HepG2 (cell line): ENCODE data around the gene BEST2. TPM values are rescaled to one million over a fixed set of nuclear protein-coding genes. Genes with fewer than 3 reads are reported as not detected.

Experiments used
- ASH2L ChIP-seq: fragments of 300-600, 200-600 bp; sonication (generic); IDR thresholded peaks from 2 replicates; pipeline ENCODE4 v1.7.0; 2017; ENCODE audit warnings: low read depth, mild to moderate bottlenecking, moderate library complexity, mixed read lengths, low read length; ENCODE audit not compliant: insufficient read length
- ISX ChIP-seq: sonication (generic); formaldehyde crosslinking; conservative IDR thresholded peaks from 2 replicates; pipeline ENCODE4 v1.5.0; 2020; ENCODE audit warnings: missing genetic modification reagents
- KLF12 ChIP-seq: sonication (generic); formaldehyde crosslinking; IDR thresholded peaks from 2 replicates; pipeline ENCODE4 v1.4.0; 2020; ENCODE audit warnings: missing genetic modification reagents, borderline replicate concordance
- KMT2B ChIP-seq: IDR thresholded peaks from 2 replicates; pipeline ENCODE4 v1.6.1; 2016; ENCODE audit warnings: missing genetic modification reagents, missing compliant biosample characterization
- MTF1 ChIP-seq: sonication (generic); formaldehyde crosslinking; IDR thresholded peaks from 2 replicates; pipeline ENCODE4 v1.5.0; 2020; ENCODE audit warnings: missing genetic modification reagents
- MYC ChIP-seq: sonication (generic); formaldehyde crosslinking; IDR thresholded peaks from 2 replicates; pipeline ENCODE4 v1.9.0; 2021; ENCODE audit warnings: missing genetic modification reagents, borderline replicate concordance
- MZF1 ChIP-seq: sonication (generic); formaldehyde crosslinking; IDR thresholded peaks from 2 replicates; pipeline ENCODE4 v1.8.1; 2023; ENCODE audit warnings: mild to moderate bottlenecking, missing genetic modification reagents, borderline replicate concordance
- NRL ChIP-seq: sonication (generic); formaldehyde crosslinking; IDR thresholded peaks from 2 replicates; pipeline ENCODE4 v1.5.0; 2020; ENCODE audit warnings: missing genetic modification reagents, mild to moderate bottlenecking, moderate library complexity, borderline replicate concordance
- POLR2AphosphoS5 ChIP-seq: IDR thresholded peaks from 2 replicates; pipeline ENCODE4 v1.6.1; 2012; ENCODE audit warnings: low read depth, low read length
- SALL2 ChIP-seq: sonication (generic); formaldehyde crosslinking; IDR thresholded peaks from 2 replicates; pipeline ENCODE4 v1.8.1; 2023; ENCODE audit warnings: mild to moderate bottlenecking, missing genetic modification reagents, inconsistent platforms
- SOX6 ChIP-seq, 2 experiments: fragments of 450-650 bp in 1 of 2; sonication (generic) in 1 of 2; formaldehyde crosslinking in 1 of 2; IDR thresholded peaks; 2 replicates each; pipeline versions ENCODE4 v1.4.0 to v1.6.1; 2017 to 2020; ENCODE audit warnings: antibody characterized with exemption in 1 of 2, mild to moderate bottlenecking in 1 of 2, missing genetic modification reagents in 1 of 2
- SUZ12 ChIP-seq: fragments of 150-350 bp; IDR thresholded peaks from 2 replicates; pipeline ENCODE4 v1.6.1; 2014; ENCODE audit warnings: low read depth, low read length
- ZFP82 ChIP-seq: sonication (generic); formaldehyde crosslinking; IDR thresholded peaks from 2 replicates; pipeline ENCODE4 v1.5.1; 2020; ENCODE audit warnings: mild to moderate bottlenecking, missing genetic modification reagents, borderline replicate concordance
- ZNF235 ChIP-seq: sonication (generic); formaldehyde crosslinking; IDR thresholded peaks from 2 replicates; pipeline ENCODE4 v1.8.1; 2023; ENCODE audit warnings: mild to moderate bottlenecking, missing genetic modification reagents, borderline replicate concordance
- ZNF331 ChIP-seq: sonication (generic); formaldehyde crosslinking; IDR thresholded peaks from 2 replicates; pipeline ENCODE4 v1.4.0; 2020; ENCODE audit warnings: missing genetic modification reagents
- ZNF335 ChIP-seq: sonication (generic); formaldehyde crosslinking; IDR thresholded peaks from 2 replicates; pipeline ENCODE4 v1.4.0; 2020; ENCODE audit warnings: missing genetic modification reagents
- polyA plus RNA-seq, 8 experiments: library from polyadenylated mRNA; depleted of rRNA in 3 of 8; stranded (reverse) in 7 of 8; unstranded in 1 of 8; fragments of >200 nt; fragmentation: Illumina TruSeq in 4 of 8; extraction: Trizol in 4 of 8; gene quantifications; 2 replicates each; pipeline versions ENCODE4 v1.2.1 to v1.2.3, GENCODE V29; 2011 to 2016; ENCODE audit warnings: low read depth in 4 of 8, missing spikeins in 1 of 8, mixed read lengths in 1 of 8; ENCODE audit not compliant: insufficient read depth in 1 of 8
- total RNA-seq, 5 experiments: library from RNA; depleted of rRNA; stranded (reverse); fragments of >200 nt; fragmentation: Illumina TruSeq; extraction: Trizol; gene quantifications; 2 replicates each; pipeline ENCODE4 v1.2.3, GENCODE V29; 2016; ENCODE audit warnings: low read depth in 1 of 5
- TF ChIP-seq, protein P1 (sequence below): sonication (generic); formaldehyde crosslinking; IDR thresholded peaks from 2 replicates; pipeline ENCODE4 v1.4.0; 2020; ENCODE audit warnings: missing genetic modification reagents, mild to moderate bottlenecking, borderline replicate concordance
- TF ChIP-seq, protein P2 (sequence below): sonication (generic); formaldehyde crosslinking; IDR thresholded peaks from 2 replicates; pipeline ENCODE4 v1.8.1; 2023; ENCODE audit warnings: missing genetic modification reagents, inconsistent platforms, borderline replicate concordance
- TF ChIP-seq, protein P3 (sequence below): sonication (generic); formaldehyde crosslinking; IDR thresholded peaks from 2 replicates; pipeline ENCODE4 v1.4.0; 2020; ENCODE audit warnings: missing genetic modification reagents
- TF ChIP-seq, protein P4 (sequence below): IDR thresholded peaks from 2 replicates; pipeline ENCODE4 v1.6.1; 2018; ENCODE audit warnings: missing genetic modification reagents, mild to moderate bottlenecking, missing compliant biosample characterization
- TF ChIP-seq, protein P5 (sequence below): sonication (generic); formaldehyde crosslinking; IDR thresholded peaks from 2 replicates; pipeline ENCODE4 v1.4.0; 2020; ENCODE audit warnings: missing genetic modification reagents, borderline replicate concordance

The BEST2 gene
- total and polyA plus RNA-seq, 2 of the 13 experiments (the other 11 are each of a cell fraction or from before 2014, with no cell fraction given): not detected

DNA sequence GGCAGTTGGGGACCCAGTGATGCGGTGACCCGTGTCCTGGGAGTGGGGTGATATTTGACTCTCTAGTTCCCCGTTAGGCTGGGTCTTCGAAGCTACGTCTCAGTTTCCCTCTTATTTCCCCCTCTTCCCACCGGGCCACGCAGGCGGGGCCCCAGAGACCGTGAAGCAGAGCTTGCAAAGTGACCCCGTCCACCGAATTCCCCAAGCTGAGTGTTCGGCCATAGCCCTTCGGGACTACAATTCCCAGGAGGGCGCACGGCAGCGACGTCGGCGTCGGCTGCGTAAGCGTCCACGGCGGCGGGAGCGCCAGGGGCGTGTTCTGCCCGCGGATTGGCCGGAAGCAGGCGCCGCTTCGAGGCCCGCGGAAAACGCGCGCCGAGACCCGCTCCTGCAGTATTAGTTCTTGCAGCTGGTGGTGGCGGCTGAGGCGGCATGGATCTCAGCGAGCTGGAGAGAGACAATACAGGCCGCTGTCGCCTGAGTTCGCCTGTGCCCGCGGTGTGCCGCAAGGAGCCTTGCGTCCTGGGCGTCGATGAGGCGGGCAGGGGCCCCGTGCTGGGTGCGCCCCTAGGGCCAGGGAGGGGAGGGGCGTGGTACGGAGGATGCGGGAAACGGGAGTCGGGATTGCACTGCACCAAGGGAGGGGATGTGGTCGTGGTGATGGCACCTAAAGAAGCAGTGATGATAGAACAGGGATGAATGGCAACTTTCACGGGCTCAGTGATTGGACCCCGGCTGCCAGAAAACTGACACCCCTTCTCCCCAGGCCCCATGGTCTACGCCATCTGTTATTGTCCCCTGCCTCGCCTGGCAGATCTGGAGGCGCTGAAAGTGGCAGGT, 54.9 kb downstream of the BEST2 start, which contains the start of gene RNASEH2A (continued):
- peak; percentile 92 for TF ChIP-seq KLF12 (CRISPR knock-in tag)
- peak; percentile 92 for TF ChIP-seq SALL2 (CRISPR knock-in tag)
- 0 out of 2 replicates have a peak, but pooled peaks have one; percentile 18 for TF ChIP-seq ZNF335 (CRISPR knock-in tag)
- TF ChIP-seq, protein P1, sequence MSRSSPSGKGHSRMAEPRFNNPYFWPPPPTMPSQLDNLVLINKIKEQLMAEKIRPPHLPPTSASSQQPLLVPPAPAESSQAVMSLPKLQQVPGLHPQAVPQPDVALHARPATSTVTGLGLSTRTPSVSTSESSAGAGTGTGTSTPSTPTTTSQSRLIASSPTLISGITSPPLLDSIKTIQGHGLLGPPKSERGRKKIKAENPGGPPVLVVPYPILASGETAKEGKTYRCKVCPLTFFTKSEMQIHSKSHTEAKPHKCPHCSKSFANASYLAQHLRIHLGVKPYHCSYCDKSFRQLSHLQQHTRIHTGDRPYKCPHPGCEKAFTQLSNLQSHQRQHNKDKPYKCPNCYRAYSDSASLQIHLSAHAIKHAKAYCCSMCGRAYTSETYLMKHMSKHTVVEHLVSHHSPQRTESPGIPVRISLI (CRISPR knock-in tag): peak; percentile 23; the same call in 1 of the 2 replicates
- peak; percentile 75 for TF ChIP-seq ASH2L
- TF ChIP-seq ZNF235: peak; percentile 79; the same call in 1 of the 2 replicates
- TF ChIP-seq, protein P2, sequence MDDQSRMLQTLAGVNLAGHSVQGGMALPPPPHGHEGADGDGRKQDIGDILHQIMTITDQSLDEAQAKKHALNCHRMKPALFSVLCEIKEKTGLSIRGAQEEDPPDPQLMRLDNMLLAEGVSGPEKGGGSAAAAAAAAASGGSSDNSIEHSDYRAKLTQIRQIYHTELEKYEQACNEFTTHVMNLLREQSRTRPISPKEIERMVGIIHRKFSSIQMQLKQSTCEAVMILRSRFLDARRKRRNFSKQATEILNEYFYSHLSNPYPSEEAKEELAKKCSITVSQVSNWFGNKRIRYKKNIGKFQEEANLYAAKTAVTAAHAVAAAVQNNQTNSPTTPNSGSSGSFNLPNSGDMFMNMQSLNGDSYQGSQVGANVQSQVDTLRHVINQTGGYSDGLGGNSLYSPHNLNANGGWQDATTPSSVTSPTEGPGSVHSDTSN: no peak; the same call in 1 of the 2 replicates
- TF ChIP-seq SUZ12: peak; percentile 69
- no peak for TF ChIP-seq MZF1 (CRISPR knock-in tag)
- no peak for TF ChIP-seq SOX6 (IDR thresholded peaks at IDR 0.05)
- peak; percentile 60 for TF ChIP-seq SOX6 (CRISPR knock-in tag; IDR thresholded peaks at IDR 0.05)
- 0 out of 2 replicates have a peak, but pooled peaks have one; percentile 22 for TF ChIP-seq NRL (CRISPR knock-in tag)
- no peak for TF ChIP-seq ISX
- TF ChIP-seq, protein P3, sequence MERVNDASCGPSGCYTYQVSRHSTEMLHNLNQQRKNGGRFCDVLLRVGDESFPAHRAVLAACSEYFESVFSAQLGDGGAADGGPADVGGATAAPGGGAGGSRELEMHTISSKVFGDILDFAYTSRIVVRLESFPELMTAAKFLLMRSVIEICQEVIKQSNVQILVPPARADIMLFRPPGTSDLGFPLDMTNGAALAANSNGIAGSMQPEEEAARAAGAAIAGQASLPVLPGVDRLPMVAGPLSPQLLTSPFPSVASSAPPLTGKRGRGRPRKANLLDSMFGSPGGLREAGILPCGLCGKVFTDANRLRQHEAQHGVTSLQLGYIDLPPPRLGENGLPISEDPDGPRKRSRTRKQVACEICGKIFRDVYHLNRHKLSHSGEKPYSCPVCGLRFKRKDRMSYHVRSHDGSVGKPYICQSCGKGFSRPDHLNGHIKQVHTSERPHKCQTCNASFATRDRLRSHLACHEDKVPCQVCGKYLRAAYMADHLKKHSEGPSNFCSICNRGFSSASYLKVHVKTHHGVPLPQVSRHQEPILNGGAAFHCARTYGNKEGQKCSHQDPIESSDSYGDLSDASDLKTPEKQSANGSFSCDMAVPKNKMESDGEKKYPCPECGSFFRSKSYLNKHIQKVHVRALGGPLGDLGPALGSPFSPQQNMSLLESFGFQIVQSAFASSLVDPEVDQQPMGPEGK (CRISPR knock-in tag): peak; percentile 57
- TF ChIP-seq, protein P4, sequence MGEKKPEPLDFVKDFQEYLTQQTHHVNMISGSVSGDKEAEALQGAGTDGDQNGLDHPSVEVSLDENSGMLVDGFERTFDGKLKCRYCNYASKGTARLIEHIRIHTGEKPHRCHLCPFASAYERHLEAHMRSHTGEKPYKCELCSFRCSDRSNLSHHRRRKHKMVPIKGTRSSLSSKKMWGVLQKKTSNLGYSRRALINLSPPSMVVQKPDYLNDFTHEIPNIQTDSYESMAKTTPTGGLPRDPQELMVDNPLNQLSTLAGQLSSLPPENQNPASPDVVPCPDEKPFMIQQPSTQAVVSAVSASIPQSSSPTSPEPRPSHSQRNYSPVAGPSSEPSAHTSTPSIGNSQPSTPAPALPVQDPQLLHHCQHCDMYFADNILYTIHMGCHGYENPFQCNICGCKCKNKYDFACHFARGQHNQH (CRISPR knock-in tag): peak; percentile 41; the same call in 1 of the 2 replicates
- TF ChIP-seq KMT2B (CRISPR knock-in tag): peak; percentile 79
- TF ChIP-seq POLR2AphosphoS5: peak; percentile 70
- peak; percentile 62; the same call in 1 of the 2 replicates for TF ChIP-seq ZFP82 (CRISPR knock-in tag)
- peak; percentile 69; the same call in 1 of the 2 replicates for TF ChIP-seq MYC (CRISPR knock-in tag)
- TF ChIP-seq ZNF331: peak; percentile 81
- TF ChIP-seq MTF1 (CRISPR knock-in tag): 0 out of 2 replicates have a peak, but pooled peaks have one; percentile 44
- TF ChIP-seq, protein P5, sequence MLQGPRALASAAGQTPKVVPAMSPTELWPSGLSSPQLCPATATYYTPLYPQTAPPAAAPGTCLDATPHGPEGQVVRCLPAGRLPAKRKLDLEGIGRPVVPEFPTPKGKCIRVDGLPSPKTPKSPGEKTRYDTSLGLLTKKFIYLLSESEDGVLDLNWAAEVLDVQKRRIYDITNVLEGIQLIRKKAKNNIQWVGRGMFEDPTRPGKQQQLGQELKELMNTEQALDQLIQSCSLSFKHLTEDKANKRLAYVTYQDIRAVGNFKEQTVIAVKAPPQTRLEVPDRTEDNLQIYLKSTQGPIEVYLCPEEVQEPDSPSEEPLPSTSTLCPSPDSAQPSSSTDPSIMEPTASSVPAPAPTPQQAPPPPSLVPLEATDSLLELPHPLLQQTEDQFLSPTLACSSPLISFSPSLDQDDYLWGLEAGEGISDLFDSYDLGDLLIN: peak; percentile 83; the same call in 1 of the 2 replicates
